Hepatocyte (in vitro differentiated cells): ENCODE measurements around the gene ERP29. TPM values are rescaled to one million over a fixed set of nuclear protein-coding genes. Genes with fewer than 3 reads are reported as not detected.

Experiments used
- DNase-seq: peaks from one replicate; pipeline ENCODE4 v3.0.0-alpha.2; 2016; ENCODE audit warnings: low spot score
- H2AFZ ChIP-seq: fragments of 200-600 bp; sonication (generic); 2 replicates; pipeline ENCODE4 v1.6.0; 2016; ENCODE audit warnings: antibody characterized with exemption, mild to moderate bottlenecking
- H3K27ac ChIP-seq: fragments of 200-600 bp; sonication (generic); 2 replicates; pipeline ENCODE4 v1.5.1; 2016; ENCODE audit warnings: mild to moderate bottlenecking
- H3K27me3 ChIP-seq: fragments of 200-600 bp; sonication (generic); 2 replicates; pipeline ENCODE4 v1.6.1; 2016
- H3K36me3 ChIP-seq: fragments of 200-600 bp; sonication (generic); replicated peaks from 2 replicates; pipeline ENCODE4 v1.5.1; 2016; ENCODE audit warnings: low read depth; ENCODE audit not compliant: insufficient read depth
- H3K4me1 ChIP-seq: fragments of 200-600 bp; sonication (generic); 2 replicates; pipeline ENCODE4 v1.5.1; 2016; ENCODE audit warnings: mild to moderate bottlenecking, moderate library complexity; ENCODE audit not compliant: insufficient read depth
- H3K4me2 ChIP-seq: fragments of 200-600 bp; sonication (generic); 2 replicates; pipeline ENCODE4 v1.6.0; 2016
- H3K4me3 ChIP-seq: fragments of 200-600 bp; sonication (generic); 2 replicates; pipeline ENCODE4 v1.5.1; 2016; ENCODE audit warnings: mild to moderate bottlenecking
- H3K79me2 ChIP-seq: fragments of 200-600 bp; sonication (generic); 2 replicates; pipeline ENCODE4 v1.6.0; 2017; ENCODE audit warnings: mild to moderate bottlenecking
- H3K9me2 ChIP-seq: fragments of 200-600 bp; sonication (generic); replicated peaks from 2 replicates; pipeline ENCODE4 v1.6.0; 2017; ENCODE audit warnings: mild to moderate bottlenecking; ENCODE audit not compliant: insufficient read depth
- H3K9me3 ChIP-seq: fragments of 200-600 bp; sonication (generic); 2 replicates; pipeline ENCODE4 v1.5.1; 2016; ENCODE audit warnings: low read depth, mild to moderate bottlenecking
- H4K20me1 ChIP-seq: fragments of 200-600 bp; sonication (generic); 2 replicates; pipeline ENCODE4 v1.6.0; 2016; ENCODE audit warnings: mild to moderate bottlenecking; ENCODE audit not compliant: insufficient read depth, poor library complexity, severe bottlenecking
- EZH2 ChIP-seq: fragments of 200-600 bp; sonication (generic); IDR thresholded peaks from 2 replicates; pipeline ENCODE4 v1.6.1; 2016; ENCODE audit warnings: antibody characterized with exemption, mild to moderate bottlenecking, borderline replicate concordance
- EZH2phosphoT487 ChIP-seq: fragments of 200-600 bp; sonication (generic); IDR thresholded peaks from one replicate; pipeline ENCODE4 v1.6.1; 2018; ENCODE audit warnings: antibody characterized with exemption, mild to moderate bottlenecking, low read depth, moderate library complexity; ENCODE audit not compliant: unreplicated experiment, severe bottlenecking
- WGBS: methylation state at CpG from one replicate; pipeline ENCODE4 v1.1.6; 2016; ENCODE audit warnings: low lambda C conversion rate; ENCODE audit errors: missing lambda C conversion rate; 5-methylcytosine and 5-hydroxymethylcytosine counted together
- polyA plus RNA-seq: library from polyadenylated mRNA; unstranded; fragments of >200 nt; fragmentation: Nextera tagmentation; extraction: Ambion mirVana; gene quantifications from 2 replicates; pipeline ENCODE4 v1.2.1, GENCODE V29; 2016
- total RNA-seq: library from RNA; depleted of rRNA; stranded (reverse); fragments of >200 nt; gene quantifications from 2 replicates; pipeline ENCODE4 v1.2.3, GENCODE V29; 2014
- TF ChIP-seq, protein P1 (sequence below): fragments of 200-600 bp; sonication (generic); IDR thresholded peaks from 2 replicates; pipeline ENCODE4 v1.5.1; 2016; ENCODE audit warnings: antibody characterized with exemption, mild to moderate bottlenecking; ENCODE audit not compliant: poor library complexity

The ERP29 gene
- total and polyA plus RNA-seq, 2 experiments from 2014 or later = 178 to 253 TPM

DNA sequence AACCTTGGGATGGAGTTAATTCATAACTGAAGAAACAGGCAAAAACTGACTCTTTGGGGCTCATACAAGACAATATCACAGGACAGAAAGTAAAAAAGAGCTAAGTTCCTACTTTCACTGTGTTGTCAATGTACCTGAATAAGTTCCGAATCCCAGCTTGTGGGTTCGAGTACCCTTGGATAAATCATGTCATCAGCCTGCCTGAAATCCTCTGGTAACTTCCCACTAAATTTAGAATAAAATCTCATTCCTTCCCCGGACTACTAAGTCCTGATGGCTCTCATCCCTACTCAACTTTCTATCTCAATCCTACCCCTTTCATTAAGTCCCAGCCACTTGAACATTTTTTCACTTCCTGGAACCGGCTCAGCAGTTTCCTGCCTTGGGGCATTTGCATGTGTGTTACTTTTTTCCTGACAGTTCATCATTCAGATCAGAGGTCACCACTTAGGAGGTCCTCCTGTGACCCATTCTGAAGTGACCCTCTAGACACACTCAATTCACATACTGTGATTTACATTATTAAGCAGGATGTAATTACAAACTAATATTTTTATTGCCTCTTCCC lies 12.7 kb downstream of the ERP29 start:
- no peak for DNase-seq

DNA sequence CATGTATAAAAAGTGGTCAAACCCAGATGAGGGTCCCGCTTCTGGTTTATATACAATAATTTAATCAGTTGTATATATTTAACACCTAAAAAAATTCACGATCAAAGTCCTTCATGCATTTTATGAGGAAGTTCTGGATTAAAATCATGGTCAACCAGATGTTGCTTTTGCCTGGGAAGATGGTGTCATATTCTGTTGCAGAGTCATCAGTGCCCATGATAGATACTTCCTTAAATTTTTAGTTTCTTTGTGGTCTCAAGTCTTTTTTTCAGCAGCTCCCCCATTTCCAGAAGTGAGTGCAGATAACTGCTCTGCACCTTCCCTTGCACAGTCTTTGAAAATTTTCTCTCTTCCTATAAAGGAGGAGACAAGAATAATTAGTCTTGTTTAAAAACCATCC lies 16.1 kb downstream of the ERP29 start:
- no peak overlapping the region for H3K27ac ChIP-seq
- no peak for DNase-seq
- WGBS = 92% methylated on average over 2 of the region's 2 CpGs
- H3K9me3 ChIP-seq = no peaks in the 10 kb centered on the region
- no peaks in the 10 kb centered on the region for H3K36me3 ChIP-seq
- TF ChIP-seq EZH2phosphoT487 (no peak), EZH2 (no peak)
- TF ChIP-seq, protein P1, sequence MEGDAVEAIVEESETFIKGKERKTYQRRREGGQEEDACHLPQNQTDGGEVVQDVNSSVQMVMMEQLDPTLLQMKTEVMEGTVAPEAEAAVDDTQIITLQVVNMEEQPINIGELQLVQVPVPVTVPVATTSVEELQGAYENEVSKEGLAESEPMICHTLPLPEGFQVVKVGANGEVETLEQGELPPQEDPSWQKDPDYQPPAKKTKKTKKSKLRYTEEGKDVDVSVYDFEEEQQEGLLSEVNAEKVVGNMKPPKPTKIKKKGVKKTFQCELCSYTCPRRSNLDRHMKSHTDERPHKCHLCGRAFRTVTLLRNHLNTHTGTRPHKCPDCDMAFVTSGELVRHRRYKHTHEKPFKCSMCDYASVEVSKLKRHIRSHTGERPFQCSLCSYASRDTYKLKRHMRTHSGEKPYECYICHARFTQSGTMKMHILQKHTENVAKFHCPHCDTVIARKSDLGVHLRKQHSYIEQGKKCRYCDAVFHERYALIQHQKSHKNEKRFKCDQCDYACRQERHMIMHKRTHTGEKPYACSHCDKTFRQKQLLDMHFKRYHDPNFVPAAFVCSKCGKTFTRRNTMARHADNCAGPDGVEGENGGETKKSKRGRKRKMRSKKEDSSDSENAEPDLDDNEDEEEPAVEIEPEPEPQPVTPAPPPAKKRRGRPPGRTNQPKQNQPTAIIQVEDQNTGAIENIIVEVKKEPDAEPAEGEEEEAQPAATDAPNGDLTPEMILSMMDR = no peak
- H3K9me2 ChIP-seq = no peaks in the 10 kb centered on the region
- no peaks in the 10 kb centered on the region for H3K79me2 ChIP-seq
- H2AFZ ChIP-seq = no peak overlapping the region
- H3K4me1 ChIP-seq = no peaks in the 10 kb centered on the region
- H3K4me2 ChIP-seq = no peak overlapping the region
- no peaks in the 10 kb centered on the region for H3K27me3 ChIP-seq
- H4K20me1 ChIP-seq = no peaks in the 10 kb centered on the region
- no peak overlapping the region for H3K4me3 ChIP-seq

More for the DNA sequence above, 12.7 kb downstream of the ERP29 start:
- H2AFZ ChIP-seq = no peak overlapping the region
- TF ChIP-seq, protein P1 = no peak
- TF ChIP-seq EZH2 (no peak), EZH2phosphoT487 (no peak)
- H3K9me3 ChIP-seq = no peaks in the 10 kb centered on the region
- no peaks in the 10 kb centered on the region for H3K4me1 ChIP-seq
- H4K20me1 ChIP-seq = no peaks in the 10 kb centered on the region
- no peaks in the 10 kb centered on the region for H3K27me3 ChIP-seq
- H3K36me3 ChIP-seq = no peaks in the 10 kb centered on the region
- no peak overlapping the region for H3K27ac ChIP-seq
- peaks cover 7% of the 10 kb centered on the region for H3K79me2 ChIP-seq
- H3K4me2 ChIP-seq = no peak overlapping the region
- WGBS = 85% methylated on average over 4 of the region's 4 CpGs
- no peak overlapping the region for H3K4me3 ChIP-seq
- H3K9me2 ChIP-seq = no peaks in the 10 kb centered on the region

DNA sequence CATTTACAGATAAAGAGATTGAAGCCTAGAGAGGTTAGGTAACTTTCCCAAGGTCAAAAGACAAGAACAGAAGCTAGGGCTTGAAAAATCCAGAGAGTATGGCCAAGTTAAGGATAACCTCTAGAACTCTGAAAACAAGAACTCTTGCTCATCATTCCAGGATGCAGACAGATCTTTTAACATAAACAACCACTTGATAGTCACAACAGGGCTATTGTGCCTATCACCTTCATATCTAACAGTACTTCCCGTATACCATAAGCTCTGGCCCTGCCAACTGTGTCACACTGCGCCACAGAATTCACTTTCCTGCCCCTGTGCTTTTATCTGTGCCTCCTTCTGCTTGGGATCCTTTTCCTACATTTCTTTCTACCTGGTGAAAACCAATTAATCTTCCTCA lies 18.2 kb downstream of the ERP29 start:
- no peaks in the 10 kb centered on the region for H3K36me3 ChIP-seq

More for the DNA sequence above, 18.2 kb downstream of the ERP29 start:
- Histone ChIP-seq H3K79me2 (no peaks in the 10 kb centered on the region), H3K27ac (no peak overlapping the region), H3K27me3 (no peaks in the 10 kb centered on the region), H3K9me3 (no peaks in the 10 kb centered on the region), H3K4me3 (no peak overlapping the region), H3K4me2 (no peak overlapping the region), H3K9me2 (no peaks in the 10 kb centered on the region), H2AFZ (no peak overlapping the region), H4K20me1 (no peaks in the 10 kb centered on the region), H3K4me1 (no peaks in the 10 kb centered on the region)
- TF ChIP-seq EZH2 = no peak
- TF ChIP-seq EZH2phosphoT487 = no peak
- TF ChIP-seq, protein P1 = no peak
- no peak for DNase-seq
- WGBS = 91% methylated on average over 2 of the region's 2 CpGs
